Endodermal cell (in vitro differentiated cells): ENCODE measurements around the gene AGXT2. TPM values are rescaled to one million over a fixed set of nuclear protein-coding genes. Genes with fewer than 3 reads are reported as not detected.
A peak's percentile ranks its signal among the peaks of the same experiment; 100 is the strongest.

Experiments
- DNase-seq: peaks from one replicate; pipeline ENCODE4 v3.0.0-alpha.2; 2017
- H3K27ac ChIP-seq: 2 replicates; pipeline ENCODE4 v1.5.1; 2013; ENCODE audit warnings: mild to moderate bottlenecking, low read depth, low read length, moderate library complexity
- H3K27me3 ChIP-seq: 2 replicates; pipeline ENCODE4 v1.6.1; 2013; ENCODE audit warnings: mild to moderate bottlenecking, low read length, moderate library complexity; ENCODE audit not compliant: insufficient read depth, control insufficient read depth, poor library complexity, severe bottlenecking
- H3K36me3 ChIP-seq: 2 replicates; pipeline ENCODE4 v1.7.0; 2013; ENCODE audit warnings: mild to moderate bottlenecking, low read length, moderate library complexity; ENCODE audit not compliant: control insufficient read depth, insufficient read depth
- H3K4me1 ChIP-seq: one replicate; pipeline ENCODE4 v1.7.0; 2013; ENCODE audit warnings: low read length; ENCODE audit not compliant: control insufficient read depth, insufficient read depth
- H3K4me3 ChIP-seq: 2 replicates; pipeline ENCODE4 v1.5.1; 2013; ENCODE audit warnings: mild to moderate bottlenecking, low read length, moderate library complexity
- H3K9ac ChIP-seq: 2 replicates; pipeline ENCODE4 v1.6.1; 2013; ENCODE audit warnings: mild to moderate bottlenecking, low read length, moderate library complexity; ENCODE audit not compliant: poor library complexity, severe bottlenecking; ENCODE audit errors: extremely low read depth
- H3K9me3 ChIP-seq: 2 replicates; pipeline ENCODE4 v1.6.1; 2013; ENCODE audit warnings: mild to moderate bottlenecking, low read length, moderate library complexity; ENCODE audit not compliant: control insufficient read depth
- H3K27ac Mint-ChIP-seq: 2 replicates; pipeline ENCODE4 v1.8.0; 2020; ENCODE audit warnings: mixed read lengths
- H3K27me3 Mint-ChIP-seq: 2 replicates; pipeline ENCODE4 v1.8.0; 2021; ENCODE audit warnings: mild to moderate bottlenecking, mixed read lengths; ENCODE audit not compliant: insufficient read depth
- H3K36me3 Mint-ChIP-seq: 2 replicates; pipeline ENCODE4 v1.8.0; 2020; ENCODE audit warnings: low read depth, mixed read lengths
- H3K4me1 Mint-ChIP-seq: 2 replicates; pipeline ENCODE4 v1.8.0; 2020; ENCODE audit warnings: mixed read lengths
- H3K4me3 Mint-ChIP-seq: 2 replicates; pipeline ENCODE4 v1.8.0; 2020; ENCODE audit warnings: mild to moderate bottlenecking, moderate library complexity, mixed read lengths
- H3K9me3 Mint-ChIP-seq: 2 replicates; pipeline ENCODE4 v1.8.0; 2020; ENCODE audit warnings: mild to moderate bottlenecking, mixed read lengths
- WGBS, 2 experiments: methylation state at CpG; one replicate each; pipeline versions ENCODE4 v1.1.5 to v1.1.7; 2013; ENCODE audit warnings: missing lambda C conversion rate in 2 of 2, mixed read lengths in 1 of 2; ENCODE audit not compliant: insufficient coverage in 1 of 2, insufficient read length in 1 of 2; 5-methylcytosine and 5-hydroxymethylcytosine counted together
- total RNA-seq, 2 donors: library from RNA; stranded (reverse); fragmentation: NEBNext Ultra II Directional in 1 of 2; extraction: Animal tissue kit (Norgen Biotek cat#: 25700) in 1 of 2; gene quantifications; 2 replicates in 1 of 2; 3 replicates in 1 of 2; pipeline ENCODE4 v1.2.1, GENCODE V29; 2021
- TF ChIP-seq, protein P1 (sequence below): fragments of 200-600 bp; sonication (generic); conservative IDR thresholded peaks from 2 replicates; pipeline ENCODE4 v1.5.0; 2021; ENCODE audit warnings: antibody characterized with exemption, mild to moderate bottlenecking

The AGXT2 gene
- total RNA-seq, 2 donors from 2014 or later: not detected

GRCh38 chr5:35091704-35092103 lies 44.0 kb upstream of the AGXT2 start:
- Mint-ChIP-seq H3K4me3 (no peak overlapping the region), H3K27ac (peak overlapping the region; percentile 26)

DNA sequence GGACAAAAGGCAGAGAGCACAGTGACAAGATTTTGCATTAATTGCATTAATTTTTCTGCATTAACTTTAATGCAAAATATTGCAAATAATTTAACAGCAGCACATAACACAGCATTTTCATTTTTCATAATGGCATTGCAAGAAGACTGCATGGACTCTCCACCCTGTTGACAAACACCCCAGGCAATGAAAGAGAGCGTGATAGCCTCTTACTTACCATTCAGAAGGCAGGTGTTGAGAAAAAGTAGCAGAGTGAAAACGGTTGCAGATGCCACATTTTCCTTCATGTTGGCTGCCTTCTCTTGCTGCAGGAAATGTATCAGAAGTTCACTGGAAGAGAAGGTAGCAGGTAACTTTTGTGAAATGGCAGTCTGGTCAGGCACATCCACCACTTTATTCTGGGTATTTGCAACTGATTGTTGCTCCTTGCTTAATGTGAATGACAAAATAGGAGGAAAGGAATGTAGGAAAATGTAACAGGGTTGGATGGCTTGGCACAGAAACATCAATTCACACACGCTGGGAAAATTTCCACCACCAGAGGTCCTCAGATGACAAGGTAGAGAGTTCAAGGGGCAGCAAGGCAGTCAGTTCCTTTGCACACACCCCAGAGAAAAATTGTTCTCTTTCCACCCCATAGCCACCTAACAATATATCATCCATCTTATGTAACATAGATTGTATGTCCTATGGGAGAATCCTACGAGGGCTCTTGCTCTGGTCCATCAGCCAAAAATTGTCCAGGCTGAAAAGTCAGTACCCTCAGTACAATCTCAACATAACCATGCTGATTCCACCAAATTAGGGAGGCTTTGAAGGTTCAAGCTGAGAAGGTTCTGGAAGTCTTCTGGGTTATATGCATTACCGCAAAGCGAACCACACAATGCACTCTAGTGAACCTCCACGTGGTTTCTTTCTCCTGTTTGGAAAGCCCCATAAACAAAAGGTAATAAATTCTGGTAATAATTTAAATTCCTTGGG lies 41.9 kb upstream of the AGXT2 start:
- no peak overlapping the region for H3K4me3 ChIP-seq
- H3K4me1 ChIP-seq: no peaks in the 10 kb centered on the region
- Mint-ChIP-seq H3K4me3 (no peak overlapping the region), H3K36me3 (no peaks in the 10 kb centered on the region), H3K4me1 (peaks cover 20% of the 10 kb centered on the region), H3K9me3 (no peaks in the 10 kb centered on the region), H3K27me3 (no peaks in the 10 kb centered on the region), H3K27ac (no peak overlapping the region)
- TF ChIP-seq, protein P1, sequence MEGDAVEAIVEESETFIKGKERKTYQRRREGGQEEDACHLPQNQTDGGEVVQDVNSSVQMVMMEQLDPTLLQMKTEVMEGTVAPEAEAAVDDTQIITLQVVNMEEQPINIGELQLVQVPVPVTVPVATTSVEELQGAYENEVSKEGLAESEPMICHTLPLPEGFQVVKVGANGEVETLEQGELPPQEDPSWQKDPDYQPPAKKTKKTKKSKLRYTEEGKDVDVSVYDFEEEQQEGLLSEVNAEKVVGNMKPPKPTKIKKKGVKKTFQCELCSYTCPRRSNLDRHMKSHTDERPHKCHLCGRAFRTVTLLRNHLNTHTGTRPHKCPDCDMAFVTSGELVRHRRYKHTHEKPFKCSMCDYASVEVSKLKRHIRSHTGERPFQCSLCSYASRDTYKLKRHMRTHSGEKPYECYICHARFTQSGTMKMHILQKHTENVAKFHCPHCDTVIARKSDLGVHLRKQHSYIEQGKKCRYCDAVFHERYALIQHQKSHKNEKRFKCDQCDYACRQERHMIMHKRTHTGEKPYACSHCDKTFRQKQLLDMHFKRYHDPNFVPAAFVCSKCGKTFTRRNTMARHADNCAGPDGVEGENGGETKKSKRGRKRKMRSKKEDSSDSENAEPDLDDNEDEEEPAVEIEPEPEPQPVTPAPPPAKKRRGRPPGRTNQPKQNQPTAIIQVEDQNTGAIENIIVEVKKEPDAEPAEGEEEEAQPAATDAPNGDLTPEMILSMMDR: peak; percentile 94
- no peak overlapping the region for H3K27ac ChIP-seq
- no peaks in the 10 kb centered on the region for H3K9me3 ChIP-seq
- DNase-seq: peak; percentile 91
- no peak overlapping the region for H3K9ac ChIP-seq
- WGBS, 2 experiments: 67 to 75% methylated on average over 2 to 7 of the region's 7 CpGs
- H3K36me3 ChIP-seq: no peaks in the 10 kb centered on the region
- H3K27me3 ChIP-seq: no peaks in the 10 kb centered on the region

More at GRCh38 chr5:35091704-35092103, 44.0 kb upstream of the AGXT2 start:
- WGBS, 2 experiments: 86 to 90% methylated on average over 2 to 5 of the region's 5 CpGs
- H3K36me3 ChIP-seq: no peaks in the 10 kb centered on the region
- H3K9me3 Mint-ChIP-seq: no peaks in the 10 kb centered on the region
- no peaks in the 10 kb centered on the region for H3K9me3 ChIP-seq
- H3K27ac ChIP-seq: no peak overlapping the region
- no peaks in the 10 kb centered on the region for H3K4me1 ChIP-seq
- H3K27me3 Mint-ChIP-seq: no peaks in the 10 kb centered on the region
- H3K27me3 ChIP-seq: no peaks in the 10 kb centered on the region
- no peak overlapping the region for H3K4me3 ChIP-seq
- no peaks in the 10 kb centered on the region for H3K36me3 Mint-ChIP-seq
- DNase-seq: no peak
- TF ChIP-seq, protein P1: no peak
- H3K9ac ChIP-seq: no peak overlapping the region
- H3K4me1 Mint-ChIP-seq: peaks cover 20% of the 10 kb centered on the region

- H3K9ac ChIP-seq: no peak overlapping the region
- no peaks in the 10 kb centered on the region for H3K9me3 ChIP-seq
- no peaks in the 10 kb centered on the region for H3K36me3 ChIP-seq
- Mint-ChIP-seq H3K36me3 (no peaks in the 10 kb centered on the region), H3K4me3 (no peak overlapping the region), H3K9me3 (no peaks in the 10 kb centered on the region), H3K27me3 (no peaks in the 10 kb centered on the region), H3K27ac (no peak overlapping the region), H3K4me1 (peaks cover 20% of the 10 kb centered on the region)
- H3K4me3 ChIP-seq: no peak overlapping the region
- 89 to 100% methylated on average over 1 to 3 of the region's 3 CpGs for WGBS, 2 experiments
- TF ChIP-seq, protein P1: no peak
- no peaks in the 10 kb centered on the region for H3K4me1 ChIP-seq
- DNase-seq: peak; percentile 29
- no peaks in the 10 kb centered on the region for H3K27me3 ChIP-seq
- H3K27ac ChIP-seq: peak overlapping the region; percentile 37
Measured at GRCh38 chr5:35087991-35088390, 40.2 kb upstream of the AGXT2 start.
